ENCODE data around the gene EEA1. TPM values are rescaled to one million over a fixed set of nuclear protein-coding genes. Genes with fewer than 3 reads are reported as not detected.

The EEA1 gene
- total and polyA plus RNA-seq, 10 of the 15 experiments (the other 5 are each of a cell fraction or from before 2014, with no cell fraction given): 5.5 to 40.3 (median 13.5) TPM

- no peak overlapping the region for H2AFZ ChIP-seq (ENCODE audit: control insufficient read depth, low read depth, low read length)
- TF ChIP-seq EGR1 (IDR thresholded peaks at IDR 0.05; ENCODE audit: borderline replicate concordance in 1 of 2, low read depth in 2 of 2, low read length in 2 of 2): no peak
- TF ChIP-seq CREM (IDR thresholded peaks at IDR 0.05; ENCODE audit: low read depth): no peak
- no peak for TF ChIP-seq BACH1 (IDR thresholded peaks at IDR 0.05; ENCODE audit: borderline replicate concordance)
- TF ChIP-seq RCOR1 (conservative IDR thresholded peaks at IDR 0.05; ENCODE audit: low read depth, low read length): no peak
- no peak for TF ChIP-seq MEF2B (IDR thresholded peaks at IDR 0.05; ENCODE audit: partially characterized antibody, poor library complexity, severe bottlenecking)
- TF ChIP-seq, protein P1, sequence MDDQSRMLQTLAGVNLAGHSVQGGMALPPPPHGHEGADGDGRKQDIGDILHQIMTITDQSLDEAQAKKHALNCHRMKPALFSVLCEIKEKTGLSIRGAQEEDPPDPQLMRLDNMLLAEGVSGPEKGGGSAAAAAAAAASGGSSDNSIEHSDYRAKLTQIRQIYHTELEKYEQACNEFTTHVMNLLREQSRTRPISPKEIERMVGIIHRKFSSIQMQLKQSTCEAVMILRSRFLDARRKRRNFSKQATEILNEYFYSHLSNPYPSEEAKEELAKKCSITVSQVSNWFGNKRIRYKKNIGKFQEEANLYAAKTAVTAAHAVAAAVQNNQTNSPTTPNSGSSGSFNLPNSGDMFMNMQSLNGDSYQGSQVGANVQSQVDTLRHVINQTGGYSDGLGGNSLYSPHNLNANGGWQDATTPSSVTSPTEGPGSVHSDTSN (IDR thresholded peaks at IDR 0.05; ENCODE audit: insufficient replicate concordance, low read depth, low read length): no peak
- TF ChIP-seq STAT3 (IDR thresholded peaks at IDR 0.05; ENCODE audit: low read depth, low read length): no peak
- no peaks in the 10 kb centered on the region for H3K36me3 ChIP-seq (ENCODE audit: control insufficient read depth in 2 of 2, insufficient read depth in 2 of 2, low read length in 1 of 2)
- no peaks in the 10 kb centered on the region for H3K79me2 ChIP-seq (ENCODE audit: control insufficient read depth, insufficient read depth, low read length)
- FAIRE-seq: no peak
- in situ Hi-C loops (cut with MboI) (no loop called here), intact Hi-C loops (cut with micrococcal nuclease; ENCODE audit: unreplicated experiment) (no loop called here)
- no peak overlapping the region for H3K4me3 ChIP-seq
- 90% methylated on average over 3 of the region's 3 CpGs for WGBS (ENCODE audit: insufficient coverage, insufficient replicate concordance, low lambda C conversion rate, missing lambda C conversion rate)
- POLR2A ChIA-PET: interaction anchor here (1.0 kb wide), 1 partner anchor 8 kb away, joined by 3 read pairs; no protein-coding TSS in a partner anchor
- H3K27me3 ChIP-seq (replicated peaks in 1 of 2; ENCODE audit: control insufficient read depth in 2 of 2, insufficient read depth in 2 of 2, low read length in 1 of 2): no peaks in the 10 kb centered on the region
- H3K9me3 ChIP-seq (replicated peaks; ENCODE audit: control insufficient read depth, insufficient read depth, low read length): peaks cover 2% of the 10 kb centered on the region
- CTCF ChIA-PET: interaction anchor here (1.0 kb wide), 1 partner anchor 22 kb away, joined by 3 read pairs; no protein-coding TSS in a partner anchor
- no peak for ATAC-seq
- no peak overlapping the region for H3K9ac ChIP-seq (ENCODE audit: control insufficient read depth, insufficient read depth, low read length)
- no peak overlapping the region for H3K4me2 ChIP-seq (ENCODE audit: control insufficient read depth, insufficient read depth)
- no peak overlapping the region for H3K27ac ChIP-seq (ENCODE audit: control insufficient read depth, insufficient read depth)
- DNase-seq (ENCODE audit: low read depth, low spot score): no peak
- RAD21 ChIA-PET (ENCODE audit: unreplicated experiment): no interaction called here
- SMC1A ChIA-PET (ENCODE audit: uncharacterized antibody, unreplicated experiment): no interaction called here
- BruUV-seq (replicated peaks): no TSS peak
- no peaks in the 10 kb centered on the region for H3K4me1 ChIP-seq (ENCODE audit: control insufficient read depth, insufficient read depth, low read length)
- no peaks in the 10 kb centered on the region for H4K20me1 ChIP-seq (ENCODE audit: control insufficient read depth, insufficient read depth)
These were observed 206.2 kb downstream of the EEA1 start for GRCh38 chr12:92722897-92723296.
